Heart right ventricle (tissue), 16 donors: Measurements from ENCODE around the gene HOXA9. TPM values are rescaled to one million over a fixed set of nuclear protein-coding genes. Genes with fewer than 3 reads are reported as not detected.
A peak's percentile ranks its signal among the peaks of the same experiment; 100 is the strongest.

Experiments
- ATAC-seq, 8 donors: fragments of 200-7000 bp; cut with Tn5 transposase; one replicate each; pipeline ENCODE4 v1.9.1; 2020; ENCODE audit warnings: mild to moderate bottlenecking in 8 of 8, moderate library complexity in 8 of 8, moderate number of reproducible peaks in 1 of 8
- DNase-seq, 2 donors: peaks; one replicate each; pipeline ENCODE4 v3.0.0-alpha.2; 2020
- H3K27ac ChIP-seq, 10 donors: fragments of 200-600 bp; sonication (generic) in 2 of 10; one replicate each; pipeline versions ENCODE4 v1.5.0 to v1.8.0; 2020 to 2022; ENCODE audit warnings: mild to moderate bottlenecking in 3 of 10
- H3K27me3 ChIP-seq, 7 donors: fragments of 200-600 bp; one replicate each; pipeline ENCODE4 v1.8.0; 2021 to 2022; ENCODE audit warnings: mild to moderate bottlenecking in 2 of 7
- H3K36me3 ChIP-seq, 9 donors: fragments of 200-600 bp; sonication (generic) in 1 of 9; one replicate each; pipeline versions ENCODE4 v1.5.0 to v1.8.0; 2020 to 2022; ENCODE audit warnings: mild to moderate bottlenecking in 2 of 9
- H3K4me1 ChIP-seq, 9 donors: fragments of 200-600 bp; sonication (generic) in 1 of 9; one replicate each; pipeline versions ENCODE4 v1.5.0 to v1.8.0; 2020 to 2022; ENCODE audit warnings: mild to moderate bottlenecking in 4 of 9
- H3K4me3 ChIP-seq, 10 donors: fragments of 200-600 bp; sonication (generic) in 2 of 10; one replicate each; pipeline versions ENCODE4 v1.5.0 to v1.8.0; 2020 to 2022; ENCODE audit warnings: mild to moderate bottlenecking in 7 of 10, moderate library complexity in 2 of 10
- H3K9me3 ChIP-seq, 11 donors: fragments of 200-600 bp in 10 of 11; sonication (generic) in 2 of 11; one replicate each; pipeline versions ENCODE4 v1.5.0 to v1.8.0; 2013 to 2022; ENCODE audit warnings: mild to moderate bottlenecking in 2 of 11, control low read depth in 1 of 11, moderate library complexity in 1 of 11
- WGBS, 2 donors: extraction: QIAGEN DNeasy Blood & Tissue Kit; methylation state at CpG; one replicate each; pipeline ENCODE4 v1.1.7; 2013; ENCODE audit warnings: inconsistent platforms in 1 of 2; 5-methylcytosine and 5-hydroxymethylcytosine counted together
- intact Hi-C, 10 donors: fragments of 100-400 bp; cut with DNase I; formaldehyde crosslinking; loops; one replicate each; pipeline versions ENCODE4 v1.11.1 to v1.14.2; 2022
- polyA plus RNA-seq, 2 donors: library from polyadenylated mRNA; stranded (reverse); fragments of 200-250 nt; gene quantifications; one replicate each; pipeline ENCODE4 v1.2.3, GENCODE V29; 2013
- total RNA-seq, 10 donors: library from RNA; stranded (reverse); fragmentation: NEBNext Ultra II Directional in 3 of 10; extraction: Animal tissue kit (Norgen Biotek cat#: 25700) in 3 of 10; gene quantifications; one replicate each; pipeline versions ENCODE4 v1.2.1 to v1.2.4, GENCODE V29; 2021 to 2023
- TF ChIP-seq, protein P1 (sequence below), 9 donors: fragments of 200-600 bp; sonication (generic) in 2 of 9; IDR thresholded peaks; one replicate each; pipeline versions ENCODE4 v1.5.0 to v1.8.0; 2021 to 2022; ENCODE audit warnings: antibody characterized with exemption in 9 of 9, mild to moderate bottlenecking in 5 of 9, moderate library complexity in 1 of 9
- donor health status: Arrhythmogenic right ventricular cardiomyopathy.
- donor health status: ischemic (EF 13 %, LVEDD 7.1; RV severe dilation, severe dysfunction).
- donor health status: healthy with polysubstance abuse.
- donor health status: DM: no; HTN: yes; CAD: no.
- donor health status: DM: no; HTN: no; CAD: no.
- donor health status: ischemic (EF 25% LVEDD 6.9; RV normal size, moderate dysfunction).
- donor health status: ischemic (EF 25% LVEDD 5.7; RV mildly dilated, moderate dysfunction).
- donor health status: healthy.
- donor health status: DM: yes; HTN: yes; CAD: no.
- donor health status: Ischemic cardiomyopathy.
- donor health status: ischemic (EF 35%, LVEDD 5.7; RV mildly dilated, moderate dysfunction).
- donor health status: nonischemic (EF 11% LVEDD 7.7; RV severe dilation, severe dysfunction).
- donor health status: DM: yes; HTN: yes; CAD: no.
- donor health status: PGD.
- donor health status: ischemic (EF 29% LVEDD 5.4; RV normal size, mild dysfunction).
- donor health status: nonischemic (EF 23%, LVEDD 6.1; RV moderate dilation, normal function).

HOXA9 gene
- total and polyA plus RNA-seq, 12 donors = not detected

DNA sequence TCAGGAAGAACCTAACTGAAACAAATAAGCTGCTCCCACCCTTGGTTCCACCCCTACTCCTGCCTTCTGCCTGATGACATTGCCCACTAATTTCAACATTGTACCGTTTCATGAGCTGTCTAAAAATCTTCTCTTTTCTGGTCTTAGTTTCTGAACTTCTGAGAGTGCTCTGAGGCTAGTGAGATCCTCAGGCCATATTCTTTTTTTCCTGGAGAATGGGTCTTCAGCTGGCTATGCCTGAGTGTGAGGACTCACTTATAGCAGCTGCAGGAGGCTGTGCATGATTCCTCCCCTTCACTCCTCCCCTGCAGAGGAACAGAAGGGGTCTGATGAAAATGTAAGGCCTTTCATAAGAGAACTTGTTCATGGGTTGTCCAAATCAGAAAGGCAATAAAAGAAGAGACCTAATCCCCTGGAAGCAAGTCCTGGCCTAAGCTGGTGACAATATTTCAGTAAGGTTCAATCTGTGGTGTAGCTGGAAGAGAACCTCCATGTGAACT is 45.9 kb downstream of the HOXA9 start:
- Histone ChIP-seq H3K27ac (peak overlapping the region in 1 of 10 donors; percentile 64), H3K4me3 (no peak overlapping the region)

DNA sequence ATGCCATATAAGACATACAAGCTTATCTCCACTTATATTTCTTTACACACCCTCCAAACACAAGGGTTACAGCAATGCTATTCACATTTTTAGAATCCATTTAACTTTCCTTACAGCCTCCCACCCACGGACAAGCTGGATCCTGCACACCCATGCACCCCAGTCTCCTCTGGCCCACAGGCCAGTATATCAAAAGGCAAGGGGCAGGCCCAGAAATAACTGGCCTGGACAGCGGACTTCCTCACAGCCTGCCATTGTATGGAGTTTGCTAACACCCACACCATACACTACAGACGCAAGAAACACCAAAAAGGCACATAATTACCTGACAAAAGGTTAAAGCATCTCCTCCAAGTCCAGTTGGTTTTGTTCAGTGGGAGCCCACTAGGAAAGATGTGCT is 46.8 kb downstream of the HOXA9 start:
- Histone ChIP-seq H3K27me3 (peaks cover 20 to 97% (median 96%) of the 10 kb centered on the region in 7 donors), H3K4me1 (peaks cover 0 to 17% (median 4%) of the 10 kb centered on the region in 9 donors)
- WGBS, 2 donors = 12 to 27% methylated on average over 3 of the region's 3 CpGs

More for the DNA sequence above, 45.9 kb downstream of the HOXA9 start:
- WGBS, 2 donors = 10 to 29% methylated on average over 1 of the region's 1 CpG
- Histone ChIP-seq H3K27me3 (peaks cover 26 to 97% (median 96%) of the 10 kb centered on the region in 7 donors), H3K36me3 (no peaks in the 10 kb centered on the region), H3K9me3 (no peaks in the 10 kb centered on the region), H3K4me1 (peaks cover 0 to 17% (median 4%) of the 10 kb centered on the region in 9 donors)
- ATAC-seq = no peak
- DNase-seq = no peak
- intact Hi-C loops = no loop called here
- TF ChIP-seq, protein P1, sequence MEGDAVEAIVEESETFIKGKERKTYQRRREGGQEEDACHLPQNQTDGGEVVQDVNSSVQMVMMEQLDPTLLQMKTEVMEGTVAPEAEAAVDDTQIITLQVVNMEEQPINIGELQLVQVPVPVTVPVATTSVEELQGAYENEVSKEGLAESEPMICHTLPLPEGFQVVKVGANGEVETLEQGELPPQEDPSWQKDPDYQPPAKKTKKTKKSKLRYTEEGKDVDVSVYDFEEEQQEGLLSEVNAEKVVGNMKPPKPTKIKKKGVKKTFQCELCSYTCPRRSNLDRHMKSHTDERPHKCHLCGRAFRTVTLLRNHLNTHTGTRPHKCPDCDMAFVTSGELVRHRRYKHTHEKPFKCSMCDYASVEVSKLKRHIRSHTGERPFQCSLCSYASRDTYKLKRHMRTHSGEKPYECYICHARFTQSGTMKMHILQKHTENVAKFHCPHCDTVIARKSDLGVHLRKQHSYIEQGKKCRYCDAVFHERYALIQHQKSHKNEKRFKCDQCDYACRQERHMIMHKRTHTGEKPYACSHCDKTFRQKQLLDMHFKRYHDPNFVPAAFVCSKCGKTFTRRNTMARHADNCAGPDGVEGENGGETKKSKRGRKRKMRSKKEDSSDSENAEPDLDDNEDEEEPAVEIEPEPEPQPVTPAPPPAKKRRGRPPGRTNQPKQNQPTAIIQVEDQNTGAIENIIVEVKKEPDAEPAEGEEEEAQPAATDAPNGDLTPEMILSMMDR (IDR thresholded peaks at IDR 0.05) = no peak

GRCh38 chr7:27117887-27118491 is 47.3 kb downstream of the HOXA9 start:
- H3K27me3 ChIP-seq = peaks cover 17 to 97% (median 96%) of the 10 kb centered on the region in 7 donors
- peaks cover 0 to 17% (median 4%) of the 10 kb centered on the region in 9 donors for H3K4me1 ChIP-seq
- TF ChIP-seq, protein P1 (IDR thresholded peaks at IDR 0.05) = no peak
- WGBS, 2 donors = 9 to 13% methylated on average over 19 of the region's 19 CpGs
- DNase-seq (no peak), ATAC-seq (peak in 1 of 8 donors; percentile 22)
- no peaks in the 10 kb centered on the region for H3K9me3 ChIP-seq
- H3K36me3 ChIP-seq = no peaks in the 10 kb centered on the region
- H3K27ac ChIP-seq = peak overlapping the region in 4 of 10 donors; percentile 18 to 82 (median 42)
- peak overlapping the region in 4 of 10 donors; percentile 18 to 42 (median 23) for H3K4me3 ChIP-seq
- intact Hi-C loops = no loop called here

More for the DNA sequence above, 46.8 kb downstream of the HOXA9 start:
- TF ChIP-seq, protein P1 (IDR thresholded peaks at IDR 0.05) = no peak
- Histone ChIP-seq H3K4me3 (peak overlapping the region in 2 of 10 donors; percentile 24 to 42), H3K9me3 (no peaks in the 10 kb centered on the region), H3K27ac (peak overlapping the region in 2 of 10 donors; percentile 64 to 82), H3K36me3 (no peaks in the 10 kb centered on the region)
- DNase-seq (no peak), ATAC-seq (no peak)
- intact Hi-C loops = no loop called here

DNA sequence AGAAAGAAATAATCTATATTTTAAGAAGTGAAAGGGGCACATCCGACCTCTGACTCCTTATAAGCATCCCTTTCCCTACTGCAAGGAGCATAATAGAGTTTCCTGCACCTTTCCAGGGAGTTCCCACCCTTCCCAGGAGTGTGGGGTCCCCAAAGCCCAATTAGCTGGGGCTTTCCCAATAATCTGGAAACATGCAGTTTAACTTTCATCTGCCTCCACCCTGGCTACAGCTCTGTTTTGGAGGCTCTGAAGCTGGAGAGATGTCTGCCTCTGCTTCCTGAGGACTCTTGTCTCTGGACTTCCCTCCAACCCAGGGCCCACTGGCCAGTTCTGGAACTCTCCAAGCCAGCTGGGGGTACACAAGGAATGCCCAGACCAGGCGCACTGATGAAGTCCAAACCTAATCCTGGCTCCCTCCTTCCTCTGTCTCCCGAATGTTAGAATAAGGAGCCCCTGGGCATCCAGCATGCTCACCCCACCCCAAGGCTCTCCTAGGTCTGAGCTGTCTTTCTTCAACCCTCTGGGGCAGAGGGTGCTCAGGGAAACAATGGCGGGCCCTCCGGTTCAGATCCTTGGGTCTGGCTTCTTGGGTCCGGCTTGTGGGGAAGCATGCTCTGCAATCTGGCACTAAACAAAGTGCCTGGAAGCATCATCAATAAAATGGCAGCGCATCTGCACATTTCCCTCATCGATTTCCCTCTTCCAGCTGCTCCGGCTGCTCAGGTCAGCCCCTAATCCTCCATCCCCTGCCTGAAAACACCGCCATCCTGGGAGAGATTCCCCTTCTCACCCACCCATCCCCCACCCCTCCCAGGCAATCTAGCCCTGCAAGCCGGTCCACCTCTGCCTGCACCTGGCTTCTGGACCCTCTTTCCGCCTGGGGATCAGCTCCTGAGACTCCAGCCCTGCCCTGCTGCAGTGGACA is 48.1 kb downstream of the HOXA9 start:
- DNase-seq (no peak), ATAC-seq (peak in 1 of 8 donors; percentile 14)
- Histone ChIP-seq H3K9me3 (no peaks in the 10 kb centered on the region), H3K27me3 (peaks cover 18 to 97% (median 96%) of the 10 kb centered on the region in 7 donors), H3K4me3 (peak overlapping the region in 4 of 10 donors; percentile 18 to 42 (median 23)), H3K27ac (peak overlapping the region in 4 of 10 donors; percentile 18 to 82 (median 42)), H3K4me1 (peaks cover 0 to 17% (median 4%) of the 10 kb centered on the region in 9 donors), H3K36me3 (no peaks in the 10 kb centered on the region)
- TF ChIP-seq, protein P1 (IDR thresholded peaks at IDR 0.05) = no peak
- 6 to 15% methylated on average over 12 of the region's 12 CpGs for WGBS, 2 donors
- intact Hi-C loops = no loop called here
